GM18868 (cell line): Measurements from ENCODE around the gene NDUFS6.
"Not testable (repeated sequence)": the region's sequence is repeated elsewhere in the genome, so short reads cannot be mapped to it uniquely, and the experiment has no call there.

Source experiments
- ATAC-seq: cut with Tn5 transposase; IDR thresholded peaks from one replicate; pipeline ENCODE4 v1.9.1; 2021; ENCODE audit warnings: mild to moderate bottlenecking, moderate library complexity; ENCODE audit not compliant: unreplicated experiment

NDUFS6 gene

GRCh38 chr5:1781726-1782384, 19.4 kb upstream of the NDUFS6 start:
- ATAC-seq, result no peak

- ATAC-seq, result no peak
Observed at GRCh38 chr5:1782385-1783215, 18.6 kb upstream of the NDUFS6 start.

- peak; percentile 86 for ATAC-seq
Observed at GRCh38 chr5:1783216-1783554, 18.0 kb upstream of the NDUFS6 start.

GRCh38 chr5:1784197-1785050, 16.8 kb upstream of the NDUFS6 start:
- no peak for ATAC-seq

GRCh38 chr5:1785062-1785461, 16.1 kb upstream of the NDUFS6 start:
- no peak for ATAC-seq

- no peak for ATAC-seq
Observed at GRCh38 chr5:1785984-1786383, 15.2 kb upstream of the NDUFS6 start.

GRCh38 chr5:1786621-1787471, 14.4 kb upstream of the NDUFS6 start:
- ATAC-seq, result no peak

- ATAC-seq, result no peak
Observed at GRCh38 chr5:1787472-1788047, 13.6 kb upstream of the NDUFS6 start.

- no peak for ATAC-seq
Observed at GRCh38 chr5:1788200-1788599, 13.0 kb upstream of the NDUFS6 start.

GRCh38 chr5:1788828-1789227, 12.4 kb upstream of the NDUFS6 start:
- no peak for ATAC-seq

GRCh38 chr5:1789438-1789833, 11.8 kb upstream of the NDUFS6 start:
- ATAC-seq, result not testable (repeated sequence)

GRCh38 chr5:1789834-1790471, 11.3 kb upstream of the NDUFS6 start:
- ATAC-seq, result no peak

GRCh38 chr5:1791176-1791575, 10.0 kb upstream of the NDUFS6 start:
- no peak for ATAC-seq

GRCh38 chr5:1792842-1793266, 8.4 kb upstream of the NDUFS6 start:
- peak; percentile 99 for ATAC-seq

- ATAC-seq, result no peak
Observed at GRCh38 chr5:1793301-1793740, 7.9 kb upstream of the NDUFS6 start.

- ATAC-seq, result no peak
Observed at GRCh38 chr5:1793966-1794900, 7.0 kb upstream of the NDUFS6 start.

- no peak for ATAC-seq
Observed at GRCh38 chr5:1794901-1795290, 6.3 kb upstream of the NDUFS6 start.

GRCh38 chr5:1795506-1795905, 5.7 kb upstream of the NDUFS6 start:
- no peak for ATAC-seq

- ATAC-seq, result no peak
Observed at GRCh38 chr5:1795931-1796330, 5.3 kb upstream of the NDUFS6 start.
